GM23338 (cell line): ENCODE results near the gene CASP5. TPM values are rescaled to one million over a fixed set of nuclear protein-coding genes. Genes with fewer than 3 reads are reported as not detected.

Experiments used
- ATAC-seq: fragments of 200-7000 bp; cut with Tn5 transposase; 3 replicates; pipeline ENCODE4 v1.9.1; 2020
- DNase-seq: peaks from one replicate; pipeline ENCODE4 v3.0.0-alpha.2; 2015; ENCODE audit warnings: low spot score
- H2AFZ ChIP-seq: fragments of 200-600 bp; sonication (generic); 2 replicates; pipeline ENCODE4 v1.8.0; 2016; ENCODE audit warnings: antibody characterized with exemption, mild to moderate bottlenecking, moderate library complexity
- H3F3A ChIP-seq: fragments of 200-600 bp; sonication (generic); replicated peaks from 2 replicates; pipeline ENCODE4 v1.8.0; 2017; ENCODE audit warnings: antibody characterized with exemption, mixed run types, low read depth
- H3K27ac ChIP-seq: fragments of 200-600 bp; sonication (generic); 2 replicates; pipeline ENCODE4 v1.6.1; 2016; ENCODE audit warnings: low read depth
- H3K27me3 ChIP-seq: fragments of 200-600 bp; sonication (generic); 2 replicates; pipeline ENCODE4 v1.8.0; 2016; ENCODE audit warnings: mild to moderate bottlenecking, mixed run types, moderate library complexity; ENCODE audit not compliant: insufficient read depth
- H3K36me3 ChIP-seq: fragments of 200-600 bp; sonication (generic); 2 replicates; pipeline ENCODE4 v1.8.0; 2016; ENCODE audit warnings: mild to moderate bottlenecking; ENCODE audit not compliant: insufficient read depth
- H3K4me1 ChIP-seq: fragments of 200-600 bp; sonication (generic); 2 replicates; pipeline ENCODE4 v1.8.0; 2016; ENCODE audit warnings: mild to moderate bottlenecking, moderate library complexity; ENCODE audit not compliant: insufficient read depth
- H3K4me2 ChIP-seq: fragments of 200-600 bp; sonication (generic); 2 replicates; pipeline ENCODE4 v1.7.1; 2017; ENCODE audit warnings: mixed run types
- H3K4me3 ChIP-seq: fragments of 200-600 bp; sonication (generic); 2 replicates; pipeline ENCODE4 v1.6.1; 2016; ENCODE audit warnings: mixed run types
- H3K79me2 ChIP-seq: fragments of 200-600 bp; sonication (generic); replicated peaks from 2 replicates; pipeline ENCODE4 v1.8.0; 2017; ENCODE audit warnings: mild to moderate bottlenecking; ENCODE audit not compliant: insufficient read depth
- H3K9me2 ChIP-seq: fragments of 200-600 bp; sonication (generic); 2 replicates; pipeline ENCODE4 v1.8.0; 2017; ENCODE audit not compliant: insufficient read depth
- H4K20me1 ChIP-seq: fragments of 200-600 bp; sonication (generic); replicated peaks from 2 replicates; pipeline ENCODE4 v1.8.0; 2017; ENCODE audit warnings: mild to moderate bottlenecking; ENCODE audit not compliant: insufficient read depth
- H3K27ac Mint-ChIP-seq: 2 replicates; pipeline ENCODE4 v1.8.0; 2020; ENCODE audit warnings: inconsistent platforms, mild to moderate bottlenecking, moderate library complexity, mixed read lengths
- H3K27me3 Mint-ChIP-seq: 3 replicates; pipeline ENCODE4 v1.8.0; 2022; ENCODE audit warnings: low read depth, mild to moderate bottlenecking, moderate library complexity, mixed read lengths, inconsistent platforms; ENCODE audit not compliant: insufficient read depth, poor library complexity
- H3K36me3 Mint-ChIP-seq: 3 replicates; pipeline ENCODE4 v1.8.0; 2021; ENCODE audit warnings: low read depth, mild to moderate bottlenecking, inconsistent platforms, moderate library complexity, mixed read lengths
- H3K4me1 Mint-ChIP-seq: 3 replicates; pipeline ENCODE4 v1.8.0; 2020; ENCODE audit warnings: mild to moderate bottlenecking, inconsistent platforms, mixed read lengths
- H3K4me3 Mint-ChIP-seq: 3 replicates; pipeline ENCODE4 v1.8.0; 2021; ENCODE audit warnings: moderate library complexity, mild to moderate bottlenecking, inconsistent platforms, mixed read lengths
- H3K9me3 Mint-ChIP-seq: 3 replicates; pipeline ENCODE4 v1.8.0; 2020; ENCODE audit warnings: moderate library complexity, mild to moderate bottlenecking, inconsistent platforms, mixed read lengths
- CREB1 ChIP-seq: fragments of 250-450 bp; sonication (Bioruptor Pico); IDR thresholded peaks from 2 replicates; pipeline ENCODE4 v1.5.0; 2020; ENCODE audit warnings: low read depth, mild to moderate bottlenecking, moderate library complexity
- CTCF ChIP-seq, 2 experiments: fragments of 200-600 bp in 1 of 2; sonication (generic) in 1 of 2; conservative IDR thresholded peaks; 2 replicates each; pipeline versions ENCODE4 v1.5.1 to v1.6.1; 2016 to 2017; ENCODE audit warnings: antibody characterized with exemption in 2 of 2, low read depth in 2 of 2, mild to moderate bottlenecking in 2 of 2, moderate library complexity in 1 of 2
- ETS1 ChIP-seq: IDR thresholded peaks from 2 replicates; pipeline ENCODE4 v1.6.1; 2016; ENCODE audit warnings: antibody characterized with exemption
- EZH2 ChIP-seq: fragments of 200-600 bp; sonication (generic); IDR thresholded peaks from one replicate; pipeline ENCODE4 v1.8.0; 2017; ENCODE audit warnings: antibody characterized with exemption, mild to moderate bottlenecking, low read depth; ENCODE audit not compliant: unreplicated experiment
- EZH2phosphoT487 ChIP-seq: fragments of 200-600 bp; sonication (generic); IDR thresholded peaks from one replicate; pipeline ENCODE4 v1.8.1; 2018; ENCODE audit warnings: antibody characterized with exemption; ENCODE audit not compliant: unreplicated experiment
- JUNB ChIP-seq: IDR thresholded peaks from one replicate; pipeline ENCODE4 v1.6.1; 2016; ENCODE audit warnings: antibody characterized with exemption; ENCODE audit not compliant: unreplicated experiment
- NANOG ChIP-seq: IDR thresholded peaks from 2 replicates; pipeline ENCODE4 v1.6.1; 2016; ENCODE audit warnings: antibody characterized with exemption, borderline replicate concordance
- POLR2AphosphoS5 ChIP-seq: IDR thresholded peaks from 2 replicates; pipeline ENCODE4 v1.6.1; 2016; ENCODE audit warnings: antibody characterized with exemption, low read depth
- REST ChIP-seq: IDR thresholded peaks from one replicate; pipeline ENCODE4 v1.6.1; 2018; ENCODE audit warnings: antibody characterized with exemption; ENCODE audit not compliant: unreplicated experiment
- STAT1 ChIP-seq: IDR thresholded peaks from one replicate; pipeline ENCODE4 v1.6.1; 2016; ENCODE audit warnings: antibody characterized with exemption; ENCODE audit not compliant: unreplicated experiment
- ZNF114 ChIP-seq: fragments of 250-450 bp; sonication (Bioruptor Pico); IDR thresholded peaks from 2 replicates; pipeline ENCODE4 v1.5.0; 2020; ENCODE audit warnings: mild to moderate bottlenecking, moderate library complexity
- ZNF331 ChIP-seq: fragments of 250-450 bp; sonication (Bioruptor Pico); IDR thresholded peaks from 2 replicates; pipeline ENCODE4 v1.5.0; 2020; ENCODE audit warnings: low read depth, mild to moderate bottlenecking, moderate library complexity
- ZNF462 ChIP-seq: fragments of 250-450 bp; sonication (Bioruptor Pico); IDR thresholded peaks from 2 replicates; pipeline ENCODE4 v1.5.0; 2020; ENCODE audit warnings: mild to moderate bottlenecking, moderate library complexity
- polyA plus RNA-seq: library from polyadenylated mRNA; unstranded; fragments of >200 nt; fragmentation: Nextera tagmentation; extraction: Ambion mirVana; gene quantifications from 2 replicates; pipeline ENCODE4 v1.2.1, GENCODE V29; 2016
- total RNA-seq: library from RNA; depleted of rRNA; stranded (reverse); fragments of >200 nt; shearing (Covaris generic); gene quantifications from 2 replicates; pipeline ENCODE4 v1.2.3, GENCODE V29; 2014

Gene CASP5
- total and polyA plus RNA-seq, 2 experiments from 2014 or later: not detected

- H3K36me3 Mint-ChIP-seq: peaks cover 43% of the 10 kb centered on the region; the same call in 2 of the 3 replicates
- no peak for ATAC-seq
- no peak overlapping the region for H3K27ac Mint-ChIP-seq
- DNase-seq: no peak
- Histone ChIP-seq H3K9me2 (peaks cover 5% of the 10 kb centered on the region; the same call in 1 of the 2 replicates), H3K27ac (no peak overlapping the region), H3K4me1 (0 out of 2 replicates have a peak, but pooled peaks cover 4% of the 10 kb centered on the region), H3F3A (no peaks in the 10 kb centered on the region), H3K36me3 (peaks cover 10% of the 10 kb centered on the region; the same call in 1 of the 2 replicates), H3K27me3 (no peaks in the 10 kb centered on the region), H3K4me3 (no peak overlapping the region), H2AFZ (no peak overlapping the region), H3K4me2 (no peak overlapping the region), H3K79me2 (no peaks in the 10 kb centered on the region), H4K20me1 (no peaks in the 10 kb centered on the region)
- TF ChIP-seq ZNF462 (CRISPR knock-in tag) (no peak), CREB1 (no peak), REST (no peak), CTCF (conservative IDR thresholded peaks at IDR 0.05; ENCODE audit: low read depth in 2 of 2) (no peak), EZH2 (no peak), POLR2AphosphoS5 (no peak), STAT1 (no peak), ZNF331 (CRISPR knock-in tag) (no peak), ETS1 (no peak), ZNF114 (CRISPR knock-in tag) (no peak), EZH2phosphoT487 (no peak), JUNB (no peak), NANOG (no peak)
- peaks cover 6% of the 10 kb centered on the region; the same call in 2 of the 3 replicates for H3K4me1 Mint-ChIP-seq
- peaks cover 41% of the 10 kb centered on the region for H3K9me3 Mint-ChIP-seq
- peaks cover 3% of the 10 kb centered on the region for H3K27me3 Mint-ChIP-seq
- no peak overlapping the region for H3K4me3 Mint-ChIP-seq
Observed at GRCh38 chr11:104970756-104971155, 52.2 kb downstream of the CASP5 start.
